GM18907 (cell line): ENCODE data around the gene KIF25.

ENCODE experiments used
- ATAC-seq: cut with Tn5 transposase; IDR thresholded peaks from one replicate; pipeline ENCODE4 v1.9.1; 2021; ENCODE audit warnings: mild to moderate bottlenecking, moderate library complexity; ENCODE audit not compliant: unreplicated experiment

KIF25 gene

GRCh38 chr6:168033791-168034190 is 36.3 kb downstream of the KIF25 start:
- ATAC-seq: no peak

- ATAC-seq: no peak
These were observed 37.1 kb downstream of the KIF25 start for GRCh38 chr6:168034537-168034936.

GRCh38 chr6:168035098-168035660 is 37.7 kb downstream of the KIF25 start:
- no peak for ATAC-seq

GRCh38 chr6:168035661-168036545 is 38.4 kb downstream of the KIF25 start:
- no peak for ATAC-seq

- ATAC-seq: no peak
These were observed 39.8 kb downstream of the KIF25 start for GRCh38 chr6:168037242-168037641.

GRCh38 chr6:168037856-168038255 is 40.4 kb downstream of the KIF25 start:
- no peak for ATAC-seq

- no peak for ATAC-seq
These were observed 41.2 kb downstream of the KIF25 start for GRCh38 chr6:168038576-168039140.

GRCh38 chr6:168039301-168039700 is 41.8 kb downstream of the KIF25 start:
- ATAC-seq: no peak

- ATAC-seq: no peak
These were observed 42.4 kb downstream of the KIF25 start for GRCh38 chr6:168039849-168040248.

GRCh38 chr6:168040856-168041496 is 43.5 kb downstream of the KIF25 start:
- ATAC-seq: no peak

GRCh38 chr6:168041928-168042327 is 44.5 kb downstream of the KIF25 start:
- no peak for ATAC-seq

GRCh38 chr6:168042426-168043192 is 45.1 kb downstream of the KIF25 start:
- ATAC-seq: no peak

GRCh38 chr6:168043193-168043847 is 45.8 kb downstream of the KIF25 start:
- no peak for ATAC-seq

GRCh38 chr6:168043848-168044415 is 46.5 kb downstream of the KIF25 start:
- ATAC-seq: no peak

- ATAC-seq: no peak
These were observed 47.2 kb downstream of the KIF25 start for GRCh38 chr6:168044521-168045130.

GRCh38 chr6:168045141-168045691 is 47.7 kb downstream of the KIF25 start:
- no peak for ATAC-seq

- no peak for ATAC-seq
These were observed 48.5 kb downstream of the KIF25 start for GRCh38 chr6:168045706-168046620.

- no peak for ATAC-seq
These were observed 49.2 kb downstream of the KIF25 start for GRCh38 chr6:168046696-168047095.
